ENCODE data around the gene FUBP3.

DNA sequence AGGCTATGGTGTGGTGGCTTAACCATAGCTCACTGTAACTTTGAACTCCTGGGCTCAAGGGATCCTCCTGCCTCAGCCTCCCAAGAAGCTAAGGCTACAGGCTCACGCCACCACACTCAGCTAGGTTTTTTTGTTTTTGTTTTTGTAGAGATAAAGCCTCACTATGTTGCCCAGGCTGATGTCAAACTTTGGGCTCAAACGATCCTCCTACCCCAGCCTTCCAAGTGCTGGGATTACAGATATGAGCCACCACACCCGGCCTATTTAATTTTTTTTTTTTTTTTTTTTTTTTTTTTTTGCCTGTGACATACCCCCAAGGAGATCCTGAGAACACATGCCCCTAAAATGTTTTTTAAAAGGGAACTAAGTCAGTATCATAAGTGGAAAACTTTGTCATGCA lies 10.4 kb downstream of the FUBP3 start:
- TF ChIP-seq CTCF (IDR thresholded peaks at IDR 0.05 in 2 of 3, conservative IDR thresholded peaks at IDR 0.05 in 1 of 3; ENCODE audit: borderline replicate concordance in 1 of 3, insufficient read depth in 1 of 3, low read depth in 2 of 3, low read length in 2 of 3) (no peak), RAD21 (IDR thresholded peaks at IDR 0.05; ENCODE audit: low read depth) (no peak), EZH2 (IDR thresholded peaks at IDR 0.05) (no peak)
- TF ChIP-seq, protein P1, sequence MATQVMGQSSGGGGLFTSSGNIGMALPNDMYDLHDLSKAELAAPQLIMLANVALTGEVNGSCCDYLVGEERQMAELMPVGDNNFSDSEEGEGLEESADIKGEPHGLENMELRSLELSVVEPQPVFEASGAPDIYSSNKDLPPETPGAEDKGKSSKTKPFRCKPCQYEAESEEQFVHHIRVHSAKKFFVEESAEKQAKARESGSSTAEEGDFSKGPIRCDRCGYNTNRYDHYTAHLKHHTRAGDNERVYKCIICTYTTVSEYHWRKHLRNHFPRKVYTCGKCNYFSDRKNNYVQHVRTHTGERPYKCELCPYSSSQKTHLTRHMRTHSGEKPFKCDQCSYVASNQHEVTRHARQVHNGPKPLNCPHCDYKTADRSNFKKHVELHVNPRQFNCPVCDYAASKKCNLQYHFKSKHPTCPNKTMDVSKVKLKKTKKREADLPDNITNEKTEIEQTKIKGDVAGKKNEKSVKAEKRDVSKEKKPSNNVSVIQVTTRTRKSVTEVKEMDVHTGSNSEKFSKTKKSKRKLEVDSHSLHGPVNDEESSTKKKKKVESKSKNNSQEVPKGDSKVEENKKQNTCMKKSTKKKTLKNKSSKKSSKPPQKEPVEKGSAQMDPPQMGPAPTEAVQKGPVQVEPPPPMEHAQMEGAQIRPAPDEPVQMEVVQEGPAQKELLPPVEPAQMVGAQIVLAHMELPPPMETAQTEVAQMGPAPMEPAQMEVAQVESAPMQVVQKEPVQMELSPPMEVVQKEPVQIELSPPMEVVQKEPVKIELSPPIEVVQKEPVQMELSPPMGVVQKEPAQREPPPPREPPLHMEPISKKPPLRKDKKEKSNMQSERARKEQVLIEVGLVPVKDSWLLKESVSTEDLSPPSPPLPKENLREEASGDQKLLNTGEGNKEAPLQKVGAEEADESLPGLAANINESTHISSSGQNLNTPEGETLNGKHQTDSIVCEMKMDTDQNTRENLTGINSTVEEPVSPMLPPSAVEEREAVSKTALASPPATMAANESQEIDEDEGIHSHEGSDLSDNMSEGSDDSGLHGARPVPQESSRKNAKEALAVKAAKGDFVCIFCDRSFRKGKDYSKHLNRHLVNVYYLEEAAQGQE (IDR thresholded peaks at IDR 0.05; ENCODE audit: low read depth): no peak

All from HCT116 (cell line).